NCI-H774 (cell line): ENCODE measurements around the gene PIGA.
"Not testable (repeated sequence)": the region's sequence is repeated elsewhere in the genome, so short reads cannot be mapped to it uniquely, and the experiment has no call there.

Experiments
- DNase-seq: peaks from one replicate; lab custom pipeline; 2025; lab: John Stamatoyannopoulos, UW

PIGA gene

GRCh38 chrX:15320297-15320696 lies 15.0 kb downstream of the PIGA start:
- DNase-seq = no peak

- no peak for DNase-seq
Measured at GRCh38 chrX:15319075-15319474, 16.2 kb downstream of the PIGA start.

GRCh38 chrX:15315509-15315908 lies 19.8 kb downstream of the PIGA start, which contains the start of gene ASB11:
Gene ASB11, minus strand, starts transcription at chrX:15315640. Its CDS starts 35 bp downstream, at chrX:15315605.
- no peak for DNase-seq

- DNase-seq = no peak
Measured at GRCh38 chrX:15314472-15314871, 20.9 kb downstream of the PIGA start.

GRCh38 chrX:15311119-15311518 lies 24.2 kb downstream of the PIGA start:
- DNase-seq = no peak

GRCh38 chrX:15310117-15310516 lies 25.2 kb downstream of the PIGA start:
- peak; percentile 46 for DNase-seq

GRCh38 chrX:15305899-15306298 lies 29.4 kb downstream of the PIGA start:
- not testable (repeated sequence) for DNase-seq

- DNase-seq = no peak
Measured at GRCh38 chrX:15301924-15302323, 33.4 kb downstream of the PIGA start.

GRCh38 chrX:15299941-15300851 lies 35.1 kb downstream of the PIGA start:
- no peak for DNase-seq

GRCh38 chrX:15298780-15299179 lies 36.5 kb downstream of the PIGA start:
- no peak for DNase-seq

- no peak for DNase-seq
Measured at GRCh38 chrX:15298201-15298600, 37.1 kb downstream of the PIGA start.

- DNase-seq = no peak
Measured at GRCh38 chrX:15293451-15293850, 41.9 kb downstream of the PIGA start.

GRCh38 chrX:15292861-15293260 lies 42.5 kb downstream of the PIGA start:
- DNase-seq = no peak

- DNase-seq = no peak
Measured at GRCh38 chrX:15277604-15278003, 57.7 kb downstream of the PIGA start.

GRCh38 chrX:15274946-15275345 lies 60.4 kb downstream of the PIGA start:
- no peak for DNase-seq

GRCh38 chrX:15273275-15273674 lies 62.0 kb downstream of the PIGA start:
- DNase-seq = not testable (repeated sequence)

GRCh38 chrX:15271757-15272156 lies 63.6 kb downstream of the PIGA start:
- no peak for DNase-seq

- peak; percentile 12 for DNase-seq
Measured at GRCh38 chrX:15269618-15270521, 65.5 kb downstream of the PIGA start, which contains the start of gene ASB9. Gene ASB9, minus strand, starts transcription at chrX:15270083. Its CDS starts 209 bp downstream, at chrX:15269874.
